SHP77 treated with DMSO at 0.1 percent for 48 hours (cell line): ENCODE data around the gene RFWD3.

Source experiments
- DNase-seq: peaks from one replicate; lab custom pipeline; 2025; lab: John Stamatoyannopoulos, UW

The RFWD3 gene

GRCh38 chr16:74582970-74583369 lies 83.7 kb downstream of the RFWD3 start:
- DNase-seq: no peak

GRCh38 chr16:74580833-74581232 lies 85.8 kb downstream of the RFWD3 start:
- no peak for DNase-seq

- DNase-seq: no peak
Observed at GRCh38 chr16:74578838-74579237, 87.8 kb downstream of the RFWD3 start.

- DNase-seq: no peak
Observed at GRCh38 chr16:74578433-74578832, 88.2 kb downstream of the RFWD3 start.

- no peak for DNase-seq
Observed at GRCh38 chr16:74577882-74578366, 88.8 kb downstream of the RFWD3 start.

GRCh38 chr16:74575807-74576643 lies 90.7 kb downstream of the RFWD3 start:
- DNase-seq: no peak

GRCh38 chr16:74575175-74575806 lies 91.4 kb downstream of the RFWD3 start:
- no peak for DNase-seq

GRCh38 chr16:74574146-74574545 lies 92.5 kb downstream of the RFWD3 start:
- DNase-seq: no peak

- DNase-seq: no peak
Observed at GRCh38 chr16:74573622-74574021, 93.1 kb downstream of the RFWD3 start.
